ENCODE data around the gene DNAH9.

Gene DNAH9

GRCh38 chr17:11598274-11599221 is at the start of gene DNAH9:
DNAH9 (plus strand) TSS chr17:11598470; CDS start chr17:11598499, 29 bp downstream.
- peak; percentile 97 for DNase-seq

GRCh38 chr17:11550431-11550830 is 47.8 kb upstream of the DNAH9 start:
- DNase-seq = no peak

- DNase-seq = no peak
Observed at GRCh38 chr17:11551442-11551841, 46.8 kb upstream of the DNAH9 start.

GRCh38 chr17:11553135-11553534 is 45.1 kb upstream of the DNAH9 start:
- no peak for DNase-seq

GRCh38 chr17:11554042-11554441 is 44.2 kb upstream of the DNAH9 start:
- no peak for DNase-seq

GRCh38 chr17:11554542-11554941 is 43.7 kb upstream of the DNAH9 start:
- no peak for DNase-seq

GRCh38 chr17:11555530-11555929 is 42.7 kb upstream of the DNAH9 start:
- DNase-seq = no peak

GRCh38 chr17:11557727-11558452 is 40.4 kb upstream of the DNAH9 start:
- peak; percentile 31 for DNase-seq

- no peak for DNase-seq
Observed at GRCh38 chr17:11558681-11559234, 39.5 kb upstream of the DNAH9 start.

GRCh38 chr17:11559601-11560000 is 38.7 kb upstream of the DNAH9 start:
- DNase-seq = no peak

- no peak for DNase-seq
Observed at GRCh38 chr17:11561281-11561680, 37.0 kb upstream of the DNAH9 start.

- no peak for DNase-seq
Observed at GRCh38 chr17:11561702-11562101, 36.6 kb upstream of the DNAH9 start.

- DNase-seq = peak; percentile 88
Observed at GRCh38 chr17:11564589-11565380, 33.5 kb upstream of the DNAH9 start.

- DNase-seq = no peak
Observed at GRCh38 chr17:11565591-11565990, 32.7 kb upstream of the DNAH9 start.

GRCh38 chr17:11578998-11579397 is 19.3 kb upstream of the DNAH9 start:
- peak; percentile 65 for DNase-seq

- no peak for DNase-seq
Observed at GRCh38 chr17:11580677-11581076, 17.6 kb upstream of the DNAH9 start.

GRCh38 chr17:11582217-11582616 is 16.1 kb upstream of the DNAH9 start:
- DNase-seq = no peak

- no peak for DNase-seq
Observed at GRCh38 chr17:11583306-11583992, 14.8 kb upstream of the DNAH9 start.

GRCh38 chr17:11589716-11590115 is 8.6 kb upstream of the DNAH9 start:
- DNase-seq = no peak

GRCh38 chr17:11601661-11602060 is 3.4 kb downstream of the DNAH9 start:
- DNase-seq = no peak

GRCh38 chr17:11608396-11608795 is 10.1 kb downstream of the DNAH9 start:
- peak; percentile 56 for DNase-seq

- DNase-seq = no peak
Observed at GRCh38 chr17:11610999-11611566, 12.8 kb downstream of the DNAH9 start.
